Stimulated activated CD4-positive, alpha-beta T cell treated with anti-CD3 and anti-CD28 coated beads, Interleukin-1b, Interleukin-23, amount 100 ng/mL, for 24 hours (primary cell): ENCODE data around the gene BLNK.
A peak's percentile ranks its signal among the peaks of the same experiment; 100 is the strongest.
"Not testable (repeated sequence)": the region's sequence is repeated elsewhere in the genome, so short reads cannot be mapped to it uniquely, and the experiment has no call there.

Experiments
- DNase-seq, 4 experiments: peaks; one replicate each; pipeline ENCODE4 v3.0.0-alpha.2; 2020; ENCODE audit warnings: low read depth in 4 of 4, low spot score in 1 of 4

Gene BLNK

DNA sequence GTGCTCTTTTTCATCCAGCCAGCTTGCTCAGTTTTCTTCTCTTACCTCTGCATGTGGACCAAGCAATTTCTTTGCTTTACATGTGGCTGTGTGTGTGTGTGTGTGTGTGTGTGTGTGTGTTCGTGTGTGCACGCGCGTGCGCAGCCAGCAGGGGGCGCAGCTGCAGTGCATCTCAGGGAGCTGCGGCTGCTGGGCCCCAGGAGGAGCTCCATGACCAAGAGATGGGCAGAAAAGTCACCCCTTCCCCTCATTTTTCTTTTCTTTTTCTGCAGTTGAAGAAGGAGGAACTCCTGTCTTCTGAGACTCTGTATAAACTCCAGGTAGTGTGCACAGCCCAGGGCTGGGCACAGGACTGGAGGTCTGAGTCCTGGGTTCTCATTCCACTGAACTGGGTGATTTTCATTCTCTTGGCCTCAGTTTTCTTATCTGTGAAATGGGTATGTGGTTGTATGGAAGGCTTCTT is 41.8 kb downstream of the BLNK start:
- peak; percentile 30 to 53 (median 47) for DNase-seq

GRCh38 chr10:96228408-96228994 is 42.9 kb downstream of the BLNK start:
- DNase-seq: no peak

GRCh38 chr10:96227206-96227605 is 44.2 kb downstream of the BLNK start:
- DNase-seq: no peak

- no peak for DNase-seq
Observed at GRCh38 chr10:96225119-96225518, 46.2 kb downstream of the BLNK start.

DNA sequence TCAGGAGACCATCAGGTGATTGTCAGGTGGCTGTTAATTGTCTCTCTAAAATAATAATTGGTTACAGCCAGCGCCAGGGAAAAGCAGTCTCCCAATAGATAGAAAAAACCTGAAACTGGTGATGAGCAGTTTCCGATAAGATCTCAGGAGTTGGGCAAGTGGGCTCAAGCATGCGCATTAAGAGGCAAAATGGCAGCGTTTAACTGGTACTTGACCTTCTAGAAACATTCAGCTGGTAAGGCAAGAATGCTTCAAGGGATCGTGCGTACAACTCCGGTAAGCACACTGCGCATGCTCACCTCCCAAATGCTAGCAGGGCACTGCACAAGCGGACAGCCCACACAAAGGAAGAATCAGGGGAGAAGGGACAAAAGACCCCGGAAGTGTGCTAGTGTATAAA is 48.5 kb downstream of the BLNK start:
- no peak for DNase-seq

DNA sequence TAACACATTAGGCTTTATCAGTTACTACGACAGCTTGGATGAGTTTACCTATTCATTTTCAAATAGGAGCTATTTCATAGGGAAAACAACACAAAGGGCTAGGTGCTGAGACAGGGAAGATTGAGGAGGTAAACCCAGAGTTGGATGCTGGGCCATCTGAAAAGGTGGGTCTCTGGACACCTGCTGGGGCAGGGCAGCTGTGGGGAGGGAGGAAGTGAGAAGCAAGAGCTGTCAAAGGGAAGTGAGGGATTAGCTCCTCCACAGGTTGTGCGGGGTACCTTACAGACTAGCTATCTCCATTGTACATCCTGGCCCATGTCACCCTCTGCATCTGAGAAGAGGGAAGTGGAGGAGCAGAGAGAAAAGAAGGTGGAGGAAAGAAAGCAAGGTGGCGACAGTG is 48.9 kb downstream of the BLNK start:
- DNase-seq: no peak

DNA sequence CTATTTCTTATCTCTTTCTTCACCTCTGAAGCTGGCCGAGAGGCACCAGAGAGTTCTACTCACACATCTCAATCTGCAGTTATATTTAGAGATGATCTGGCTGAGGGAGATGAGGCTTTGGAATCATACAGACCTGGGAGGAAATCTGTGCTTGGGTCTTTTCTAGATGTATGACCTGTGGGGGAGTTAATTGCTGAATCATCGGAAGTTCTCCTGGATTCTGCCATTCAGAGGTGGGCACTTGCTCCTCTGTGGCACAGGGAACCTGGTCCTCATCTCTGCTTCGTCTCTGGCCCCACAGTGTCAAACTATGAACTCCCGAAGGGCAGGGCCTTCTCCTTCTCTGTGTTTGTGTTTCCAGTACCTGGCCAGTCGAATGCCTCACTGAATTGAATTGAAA is 52.5 kb downstream of the BLNK start:
- no peak for DNase-seq

- no peak for DNase-seq
Observed at GRCh38 chr10:96217711-96218110, 53.7 kb downstream of the BLNK start.

- no peak for DNase-seq
Observed at GRCh38 chr10:96216775-96217174, 54.6 kb downstream of the BLNK start.

DNA sequence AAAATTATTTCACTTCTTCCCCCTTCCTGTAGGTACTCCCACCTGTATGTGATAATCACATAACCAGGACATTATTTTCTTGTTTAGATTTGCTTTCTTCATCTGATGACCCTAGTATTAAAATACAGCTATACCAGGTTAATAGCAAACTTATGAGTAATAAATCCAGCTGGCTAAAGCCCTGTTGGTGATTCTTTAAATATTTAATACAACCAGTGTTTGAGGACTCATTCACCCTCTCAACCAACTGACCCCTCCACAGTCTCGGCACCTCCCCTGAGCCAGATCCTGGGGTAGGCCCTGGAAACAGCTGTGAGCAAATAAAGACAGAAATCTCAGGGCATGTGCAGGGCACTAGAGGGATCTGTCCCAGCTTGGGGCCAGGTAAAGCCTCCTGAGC is 58.5 kb downstream of the BLNK start:
- DNase-seq: no peak

DNA sequence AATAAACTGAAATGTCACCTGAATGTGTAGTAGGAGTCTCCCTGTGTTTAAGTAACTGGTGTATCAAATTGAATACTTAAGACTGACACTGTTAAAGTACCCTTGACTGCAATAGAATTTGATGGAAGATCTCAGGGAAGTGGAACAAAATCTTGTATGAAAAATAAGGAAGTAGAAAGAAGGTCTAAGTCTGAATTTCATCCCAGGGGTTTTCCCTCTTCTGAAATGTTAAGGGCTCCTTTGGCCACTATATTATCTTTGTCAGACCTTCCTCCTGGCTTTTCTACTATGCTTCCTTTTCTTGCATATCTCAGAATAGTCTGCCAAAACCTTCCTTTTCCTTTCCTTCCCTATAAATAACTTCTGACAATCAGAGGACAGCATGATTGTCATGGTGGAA is 59.6 kb downstream of the BLNK start:
- DNase-seq: no peak

GRCh38 chr10:96208946-96209345 is 62.4 kb downstream of the BLNK start:
- no peak for DNase-seq

GRCh38 chr10:96208271-96208670 is 63.1 kb downstream of the BLNK start:
- no peak for DNase-seq

- DNase-seq: no peak
Observed at GRCh38 chr10:96205580-96205979, 65.8 kb downstream of the BLNK start.

DNA sequence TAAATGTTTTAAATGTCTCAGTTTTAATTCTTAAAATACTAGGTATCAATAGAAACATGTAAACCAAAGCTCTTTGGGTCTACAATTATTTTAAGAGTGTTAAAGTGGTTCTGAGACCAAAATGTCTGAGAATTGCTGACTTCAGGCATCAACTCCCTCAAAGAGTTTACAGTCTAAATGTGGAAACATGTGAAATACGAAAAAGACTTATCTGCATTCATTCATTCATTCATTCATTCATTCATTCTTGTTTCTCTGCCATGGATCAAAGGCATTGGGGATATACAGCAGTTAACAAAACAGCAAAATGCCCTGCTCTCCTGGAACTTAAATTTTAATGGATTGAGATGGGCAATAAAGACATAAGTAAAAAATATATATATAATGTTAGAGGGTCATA is 69.8 kb downstream of the BLNK start:
- DNase-seq: no peak

DNA sequence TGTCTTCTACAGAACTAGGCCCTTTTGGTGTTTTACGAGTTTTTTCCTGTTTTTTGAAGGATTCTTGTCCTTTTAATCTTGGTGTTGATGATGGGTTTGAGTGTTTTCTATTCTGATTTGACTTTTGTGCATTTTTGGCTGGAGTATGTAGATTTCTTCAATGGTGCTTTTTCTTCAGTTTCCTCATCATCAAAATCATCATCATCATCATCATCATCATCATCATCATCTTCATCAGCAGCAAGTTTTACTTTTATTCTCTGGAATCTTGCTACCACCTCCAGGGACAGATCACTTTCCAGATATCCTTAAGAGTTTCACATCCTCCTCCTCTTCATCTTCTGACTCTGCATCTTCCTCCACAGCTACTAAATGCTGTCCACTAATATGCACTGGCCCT is 81.9 kb downstream of the BLNK start:
- DNase-seq: not testable (repeated sequence)

- DNase-seq: no peak
Observed at GRCh38 chr10:96188916-96189315, 82.5 kb downstream of the BLNK start.

GRCh38 chr10:96188421-96188820 is 82.9 kb downstream of the BLNK start:
- DNase-seq: no peak

GRCh38 chr10:96176985-96177384 is 94.4 kb downstream of the BLNK start:
- DNase-seq: no peak

GRCh38 chr10:96172666-96173065 is 98.7 kb downstream of the BLNK start:
- DNase-seq: no peak

DNA sequence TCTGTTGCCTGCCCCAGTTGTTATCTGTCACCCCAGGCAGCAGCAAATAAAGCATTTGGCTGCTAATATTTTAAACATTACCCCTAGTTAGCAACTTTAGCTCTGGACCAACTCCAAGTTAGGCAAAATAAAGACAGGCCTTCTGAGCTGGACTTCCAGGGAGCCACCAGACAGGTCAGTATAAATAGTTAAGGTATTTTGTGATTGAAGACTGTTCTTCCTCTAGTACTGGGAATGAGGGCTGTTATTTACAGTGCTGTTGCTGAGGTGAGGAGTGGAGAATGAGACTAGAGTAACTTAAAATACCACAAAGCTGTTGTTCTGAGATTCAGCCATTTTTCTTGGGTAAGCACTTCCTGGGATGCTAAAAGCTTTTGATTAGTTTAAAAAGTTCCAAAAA is 101.1 kb downstream of the BLNK start:
- DNase-seq: no peak

DNA sequence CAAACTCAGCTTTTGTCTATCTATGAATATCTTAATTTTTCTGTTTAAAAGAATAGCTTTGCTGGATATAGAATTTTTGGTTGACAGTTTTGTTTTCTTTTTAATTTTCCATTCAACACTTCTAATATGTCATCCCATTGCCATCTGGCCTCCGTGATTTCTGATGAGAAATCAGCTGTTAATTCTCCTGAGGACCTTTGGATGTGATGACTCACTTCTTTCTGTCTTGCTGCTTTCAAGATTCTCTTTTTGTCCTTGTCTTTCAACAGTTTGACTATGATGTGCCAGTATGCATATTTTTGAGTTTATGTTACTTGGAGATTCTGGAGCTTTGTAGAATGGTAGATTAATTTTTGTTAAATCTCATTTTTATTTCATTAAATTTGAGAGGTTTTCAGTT is 102.8 kb downstream of the BLNK start:
- no peak for DNase-seq

GRCh38 chr10:96165726-96166125 is 105.6 kb downstream of the BLNK start:
- no peak for DNase-seq

GRCh38 chr10:96153070-96153469 is 118.3 kb downstream of the BLNK start:
- DNase-seq: no peak
